GM23338 (cell line): ENCODE results near the gene ZDHHC1. TPM values are rescaled to one million over a fixed set of nuclear protein-coding genes. Genes with fewer than 3 reads are reported as not detected.

Experiments used
- EZH2 ChIP-seq: fragments of 200-600 bp; sonication (generic); IDR thresholded peaks from one replicate; pipeline ENCODE4 v1.8.0; 2017; ENCODE audit warnings: antibody characterized with exemption, mild to moderate bottlenecking, low read depth; ENCODE audit not compliant: unreplicated experiment
- NANOG ChIP-seq: IDR thresholded peaks from 2 replicates; pipeline ENCODE4 v1.6.1; 2016; ENCODE audit warnings: antibody characterized with exemption, borderline replicate concordance
- POLR2AphosphoS5 ChIP-seq: IDR thresholded peaks from 2 replicates; pipeline ENCODE4 v1.6.1; 2016; ENCODE audit warnings: antibody characterized with exemption, low read depth
- polyA plus RNA-seq: library from polyadenylated mRNA; unstranded; fragments of >200 nt; fragmentation: Nextera tagmentation; extraction: Ambion mirVana; gene quantifications from 2 replicates; pipeline ENCODE4 v1.2.1, GENCODE V29; 2016
- small RNA-seq: library from RNA; depleted of rRNA; stranded (forward); fragments of <200 nt; gene quantifications from one replicate; pipeline ENCODE3, GENCODE V24; 2014; ENCODE audit warnings: low replicate concordance
- total RNA-seq: library from RNA; depleted of rRNA; stranded (reverse); fragments of >200 nt; shearing (Covaris generic); gene quantifications from 2 replicates; pipeline ENCODE4 v1.2.3, GENCODE V29; 2014; rRNA removed
- TF ChIP-seq, protein P1 (sequence below): fragments of 250-450 bp; sonication (Bioruptor Pico); IDR thresholded peaks from 2 replicates; pipeline ENCODE4 v1.5.0; 2020; ENCODE audit warnings: mild to moderate bottlenecking, moderate library complexity

The ZDHHC1 gene
- total and polyA plus RNA-seq, 2 experiments from 2014 or later, result 1.4 to 2.7 TPM

DNA sequence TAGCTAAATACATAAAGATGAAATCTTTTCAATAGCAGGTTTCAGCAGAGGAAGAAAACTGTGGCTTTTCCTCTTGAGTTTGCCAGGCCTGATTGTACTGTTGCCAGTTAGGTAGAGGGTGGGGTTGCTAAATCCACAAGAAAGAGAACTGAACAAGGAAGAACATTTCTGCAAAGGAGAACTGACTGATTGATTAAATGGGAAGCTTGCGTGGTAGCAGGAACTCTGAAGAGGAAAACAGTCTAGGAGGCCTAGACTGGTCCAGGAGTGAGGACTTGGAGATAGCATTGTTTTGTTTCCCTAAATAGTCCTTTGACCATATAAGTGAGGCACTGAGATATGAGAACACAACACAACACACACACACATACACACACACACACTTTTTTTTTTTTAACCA lies 70.9 kb downstream of the ZDHHC1 start (continued):
- TF ChIP-seq, protein P1, sequence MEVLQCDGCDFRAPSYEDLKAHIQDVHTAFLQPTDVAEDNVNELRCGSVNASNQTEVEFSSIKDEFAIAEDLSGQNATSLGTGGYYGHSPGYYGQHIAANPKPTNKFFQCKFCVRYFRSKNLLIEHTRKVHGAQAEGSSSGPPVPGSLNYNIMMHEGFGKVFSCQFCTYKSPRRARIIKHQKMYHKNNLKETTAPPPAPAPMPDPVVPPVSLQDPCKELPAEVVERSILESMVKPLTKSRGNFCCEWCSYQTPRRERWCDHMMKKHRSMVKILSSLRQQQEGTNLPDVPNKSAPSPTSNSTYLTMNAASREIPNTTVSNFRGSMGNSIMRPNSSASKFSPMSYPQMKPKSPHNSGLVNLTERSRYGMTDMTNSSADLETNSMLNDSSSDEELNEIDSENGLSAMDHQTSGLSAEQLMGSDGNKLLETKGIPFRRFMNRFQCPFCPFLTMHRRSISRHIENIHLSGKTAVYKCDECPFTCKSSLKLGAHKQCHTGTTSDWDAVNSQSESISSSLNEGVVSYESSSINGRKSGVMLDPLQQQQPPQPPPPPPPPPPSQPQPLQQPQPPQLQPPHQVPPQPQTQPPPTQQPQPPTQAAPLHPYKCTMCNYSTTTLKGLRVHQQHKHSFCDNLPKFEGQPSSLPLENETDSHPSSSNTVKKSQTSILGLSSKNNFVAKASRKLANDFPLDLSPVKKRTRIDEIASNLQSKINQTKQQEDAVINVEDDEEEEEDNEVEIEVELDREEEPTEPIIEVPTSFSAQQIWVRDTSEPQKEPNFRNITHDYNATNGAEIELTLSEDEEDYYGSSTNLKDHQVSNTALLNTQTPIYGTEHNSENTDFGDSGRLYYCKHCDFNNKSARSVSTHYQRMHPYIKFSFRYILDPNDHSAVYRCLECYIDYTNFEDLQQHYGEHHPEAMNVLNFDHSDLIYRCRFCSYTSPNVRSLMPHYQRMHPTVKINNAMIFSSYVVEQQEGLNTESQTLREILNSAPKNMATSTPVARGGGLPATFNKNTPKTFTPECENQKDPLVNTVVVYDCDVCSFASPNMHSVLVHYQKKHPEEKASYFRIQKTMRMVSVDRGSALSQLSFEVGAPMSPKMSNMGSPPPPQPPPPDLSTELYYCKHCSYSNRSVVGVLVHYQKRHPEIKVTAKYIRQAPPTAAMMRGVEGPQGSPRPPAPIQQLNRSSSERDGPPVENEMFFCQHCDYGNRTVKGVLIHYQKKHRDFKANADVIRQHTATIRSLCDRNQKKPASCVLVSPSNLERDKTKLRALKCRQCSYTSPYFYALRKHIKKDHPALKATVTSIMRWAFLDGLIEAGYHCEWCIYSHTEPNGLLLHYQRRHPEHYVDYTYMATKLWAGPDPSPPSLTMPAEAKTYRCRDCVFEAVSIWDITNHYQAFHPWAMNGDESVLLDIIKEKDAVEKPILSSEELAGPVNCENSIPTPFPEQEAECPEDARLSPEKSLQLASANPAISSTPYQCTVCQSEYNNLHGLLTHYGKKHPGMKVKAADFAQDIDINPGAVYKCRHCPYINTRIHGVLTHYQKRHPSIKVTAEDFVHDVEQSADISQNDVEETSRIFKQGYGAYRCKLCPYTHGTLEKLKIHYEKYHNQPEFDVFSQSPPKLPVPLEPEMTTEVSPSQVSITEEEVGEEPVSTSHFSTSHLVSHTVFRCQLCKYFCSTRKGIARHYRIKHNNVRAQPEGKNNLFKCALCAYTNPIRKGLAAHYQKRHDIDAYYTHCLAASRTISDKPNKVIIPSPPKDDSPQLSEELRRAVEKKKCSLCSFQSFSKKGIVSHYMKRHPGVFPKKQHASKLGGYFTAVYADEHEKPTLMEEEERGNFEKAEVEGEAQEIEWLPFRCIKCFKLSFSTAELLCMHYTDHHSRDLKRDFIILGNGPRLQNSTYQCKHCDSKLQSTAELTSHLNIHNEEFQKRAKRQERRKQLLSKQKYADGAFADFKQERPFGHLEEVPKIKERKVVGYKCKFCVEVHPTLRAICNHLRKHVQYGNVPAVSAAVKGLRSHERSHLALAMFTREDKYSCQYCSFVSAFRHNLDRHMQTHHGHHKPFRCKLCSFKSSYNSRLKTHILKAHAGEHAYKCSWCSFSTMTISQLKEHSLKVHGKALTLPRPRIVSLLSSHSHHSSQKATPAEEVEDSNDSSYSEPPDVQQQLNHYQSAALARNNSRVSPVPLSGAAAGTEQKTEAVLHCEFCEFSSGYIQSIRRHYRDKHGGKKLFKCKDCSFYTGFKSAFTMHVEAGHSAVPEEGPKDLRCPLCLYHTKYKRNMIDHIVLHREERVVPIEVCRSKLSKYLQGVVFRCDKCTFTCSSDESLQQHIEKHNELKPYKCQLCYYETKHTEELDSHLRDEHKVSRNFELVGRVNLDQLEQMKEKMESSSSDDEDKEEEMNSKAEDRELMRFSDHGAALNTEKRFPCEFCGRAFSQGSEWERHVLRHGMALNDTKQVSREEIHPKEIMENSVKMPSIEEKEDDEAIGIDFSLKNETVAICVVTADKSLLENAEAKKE (CRISPR knock-in tag), result no peak
- TF ChIP-seq NANOG, result no peak
- no peak for TF ChIP-seq EZH2
- no peak for TF ChIP-seq POLR2AphosphoS5

Small RNAs within 50 kb of the gene (small RNA-seq; reads per million reads assigned to genes)
- gene RNU1-123P, result not detected

Other genes with a start within 250 kb of the ZDHHC1 start
- 0.27 and 3.3 TPM in 2 replicates for gene NOL3, start 245.9 kb downstream of the ZDHHC1 start, total RNA-seq
- 2.7 and 4.0 TPM in 2 replicates for gene NOL3, start 245.9 kb downstream of the ZDHHC1 start, polyA plus RNA-seq
- gene MATCAP1, start 232.5 kb downstream of the ZDHHC1 start, total RNA-seq, result 22.7 and 23.1 TPM in 2 replicates
- 9.5 and 13.3 TPM in 2 replicates for gene MATCAP1, start 232.5 kb downstream of the ZDHHC1 start, polyA plus RNA-seq
- gene EXOC3L1, start 226.3 kb downstream of the ZDHHC1 start, total RNA-seq, result 1.6 and 2.3 TPM in 2 replicates
- gene EXOC3L1, start 226.3 kb downstream of the ZDHHC1 start, polyA plus RNA-seq, result 0.92 and 1.1 TPM in 2 replicates
- gene E2F4, start 224.3 kb downstream of the ZDHHC1 start, total RNA-seq, result 135 and 168 TPM in 2 replicates
- gene E2F4, start 224.3 kb downstream of the ZDHHC1 start, polyA plus RNA-seq, result 67.0 and 67.2 TPM in 2 replicates
- gene ELMO3, start 217.3 kb downstream of the ZDHHC1 start, total RNA-seq, result 16.2 and 18.3 TPM in 2 replicates
- 4.5 and 4.7 TPM in 2 replicates for gene ELMO3, start 217.3 kb downstream of the ZDHHC1 start, polyA plus RNA-seq
- 18.4 and 23.2 TPM in 2 replicates for gene TMEM208, start 189.3 kb downstream of the ZDHHC1 start, total RNA-seq
- 82.3 and 89.7 TPM in 2 replicates for gene TMEM208, start 189.3 kb downstream of the ZDHHC1 start, polyA plus RNA-seq
- 48.2 and 52.7 TPM in 2 replicates for gene FHOD1, start 169.0 kb downstream of the ZDHHC1 start, total RNA-seq
- gene FHOD1, start 169.0 kb downstream of the ZDHHC1 start, polyA plus RNA-seq, result 26.2 and 28.4 TPM in 2 replicates
- 5.4 and 6.4 TPM in 2 replicates for gene SLC9A5, start 167.5 kb downstream of the ZDHHC1 start, total RNA-seq
- gene SLC9A5, start 167.5 kb downstream of the ZDHHC1 start, polyA plus RNA-seq, result 3.4 and 4.5 TPM in 2 replicates
- gene PLEKHG4, start 136.9 kb downstream of the ZDHHC1 start, total RNA-seq, result 10.3 and 17.1 TPM in 2 replicates
- 3.2 and 4.9 TPM in 2 replicates for gene PLEKHG4, start 136.9 kb downstream of the ZDHHC1 start, polyA plus RNA-seq
- 0.31 TPM in 1 of 2 replicates, not detected in the other for gene KCTD19, start 89.7 kb downstream of the ZDHHC1 start, total RNA-seq
- 0.61 and 0.65 TPM in 2 replicates for gene KCTD19, start 89.7 kb downstream of the ZDHHC1 start, polyA plus RNA-seq
- 1.2 TPM in 1 of 2 replicates, not detected in the other for gene LRRC36, start 89.7 kb downstream of the ZDHHC1 start, total RNA-seq
- not detected in 2 replicates for gene LRRC36, start 89.7 kb downstream of the ZDHHC1 start, polyA plus RNA-seq
- 0.28 TPM in 1 of 2 replicates, not detected in the other for gene TPPP3, start 23.0 kb downstream of the ZDHHC1 start, total RNA-seq
- 0.26 and 1.3 TPM in 2 replicates for gene TPPP3, start 23.0 kb downstream of the ZDHHC1 start, polyA plus RNA-seq
- gene HSD11B2, start 14.6 kb upstream of the ZDHHC1 start, total RNA-seq, result 23.0 and 25.1 TPM in 2 replicates
- 14.8 and 16.6 TPM in 2 replicates for gene HSD11B2, start 14.6 kb upstream of the ZDHHC1 start, polyA plus RNA-seq
- gene ATP6V0D1, start 64.7 kb upstream of the ZDHHC1 start, total RNA-seq, result 68.7 and 69.4 TPM in 2 replicates
- gene ATP6V0D1, start 64.7 kb upstream of the ZDHHC1 start, polyA plus RNA-seq, result 19.5 and 20.6 TPM in 2 replicates
- not detected in 2 replicates for gene AGRP, start 67.1 kb upstream of the ZDHHC1 start, total RNA-seq
- gene AGRP, start 67.1 kb upstream of the ZDHHC1 start, polyA plus RNA-seq, result not detected in 2 replicates
- gene RIPOR1, start 112.4 kb upstream of the ZDHHC1 start, total RNA-seq, result 7.4 and 22.4 TPM in 2 replicates
- gene RIPOR1, start 112.4 kb upstream of the ZDHHC1 start, polyA plus RNA-seq, result 6.8 and 7.6 TPM in 2 replicates
- gene CTCF, start 146.0 kb upstream of the ZDHHC1 start, total RNA-seq, result 64.5 and 81.0 TPM in 2 replicates
- gene CTCF, start 146.0 kb upstream of the ZDHHC1 start, polyA plus RNA-seq, result 67.7 and 72.3 TPM in 2 replicates
- 14.0 and 17.4 TPM in 2 replicates for gene CARMIL2, start 228.7 kb upstream of the ZDHHC1 start, total RNA-seq
- 17.4 and 23.4 TPM in 2 replicates for gene CARMIL2, start 228.7 kb upstream of the ZDHHC1 start, polyA plus RNA-seq
- 51.7 and 56.9 TPM in 2 replicates for gene ACD, start 243.8 kb upstream of the ZDHHC1 start, total RNA-seq
- gene ACD, start 243.8 kb upstream of the ZDHHC1 start, polyA plus RNA-seq, result 38.7 and 41.3 TPM in 2 replicates
- gene PARD6A, start 244.5 kb upstream of the ZDHHC1 start, total RNA-seq, result 15.1 and 15.7 TPM in 2 replicates
- gene PARD6A, start 244.5 kb upstream of the ZDHHC1 start, polyA plus RNA-seq, result 9.1 and 11.1 TPM in 2 replicates